EH (cell line): ENCODE data around the gene MSANTD2.
A peak's percentile ranks its signal among the peaks of the same experiment; 100 is the strongest.

Source experiments
- DNase-seq: peaks from one replicate; pipeline ENCODE4 v3.0.0-alpha.2; 2015; ENCODE audit warnings: low read depth

MSANTD2 gene

GRCh38 chr11:124753624-124754023 lies 46.6 kb downstream of the MSANTD2 start:
- no peak for DNase-seq

GRCh38 chr11:124753205-124753604 lies 47.0 kb downstream of the MSANTD2 start:
- no peak for DNase-seq

GRCh38 chr11:124752471-124753102 lies 47.6 kb downstream of the MSANTD2 start:
- no peak for DNase-seq

DNA sequence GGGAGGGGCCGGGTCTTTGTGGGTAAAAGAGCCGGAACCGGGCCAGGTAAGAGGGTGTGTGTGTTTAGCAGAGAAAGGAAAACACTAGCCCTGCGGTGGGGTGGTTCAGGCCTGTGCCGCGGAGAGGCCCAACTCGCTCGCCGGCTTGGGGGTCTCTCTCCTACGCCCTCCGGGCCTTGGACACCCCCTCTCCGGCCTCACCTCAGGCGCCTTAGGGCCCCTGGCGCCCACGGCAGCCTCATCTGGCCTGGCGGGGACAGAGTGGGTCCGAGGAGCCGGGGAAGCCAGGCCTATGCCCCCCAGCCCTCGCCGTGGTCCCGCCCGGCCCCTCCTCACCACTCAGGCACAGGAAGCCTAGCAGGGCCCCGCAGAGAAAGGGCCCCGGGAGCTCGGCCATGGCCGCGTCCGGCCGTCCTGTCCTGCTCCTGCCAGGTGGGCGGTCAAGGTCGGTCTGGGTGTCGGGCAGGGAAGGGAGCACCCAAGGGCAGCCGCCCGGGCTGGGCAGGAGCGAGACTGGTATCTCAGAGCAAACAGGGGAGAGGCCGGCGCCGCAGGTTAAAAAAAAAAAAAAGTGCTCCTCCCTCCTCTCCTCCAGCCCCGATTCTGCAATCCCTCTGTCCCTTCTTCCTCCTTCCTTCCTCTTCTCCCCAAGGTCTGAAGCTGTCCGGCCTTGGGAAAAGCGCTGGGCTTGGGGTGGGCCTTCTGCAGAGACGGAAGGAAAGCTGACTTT lies 48.3 kb downstream of the MSANTD2 start, which contains the start of gene VSIG2:
TSS of gene VSIG2 (minus strand) at position 515 of the 730 bp plus-strand sequence. CDS start at position 397, 118 bp downstream.
- DNase-seq = no peak

GRCh38 chr11:124751391-124751740 lies 48.8 kb downstream of the MSANTD2 start:
- DNase-seq = no peak

- no peak for DNase-seq
Observed at GRCh38 chr11:124749912-124750311, 50.3 kb downstream of the MSANTD2 start.

GRCh38 chr11:124748481-124749343 lies 51.5 kb downstream of the MSANTD2 start:
- peak; percentile 49 for DNase-seq

GRCh38 chr11:124748100-124748418 lies 52.1 kb downstream of the MSANTD2 start:
- no peak for DNase-seq

- DNase-seq = no peak
Observed at GRCh38 chr11:124747406-124748099, 52.7 kb downstream of the MSANTD2 start.

DNA sequence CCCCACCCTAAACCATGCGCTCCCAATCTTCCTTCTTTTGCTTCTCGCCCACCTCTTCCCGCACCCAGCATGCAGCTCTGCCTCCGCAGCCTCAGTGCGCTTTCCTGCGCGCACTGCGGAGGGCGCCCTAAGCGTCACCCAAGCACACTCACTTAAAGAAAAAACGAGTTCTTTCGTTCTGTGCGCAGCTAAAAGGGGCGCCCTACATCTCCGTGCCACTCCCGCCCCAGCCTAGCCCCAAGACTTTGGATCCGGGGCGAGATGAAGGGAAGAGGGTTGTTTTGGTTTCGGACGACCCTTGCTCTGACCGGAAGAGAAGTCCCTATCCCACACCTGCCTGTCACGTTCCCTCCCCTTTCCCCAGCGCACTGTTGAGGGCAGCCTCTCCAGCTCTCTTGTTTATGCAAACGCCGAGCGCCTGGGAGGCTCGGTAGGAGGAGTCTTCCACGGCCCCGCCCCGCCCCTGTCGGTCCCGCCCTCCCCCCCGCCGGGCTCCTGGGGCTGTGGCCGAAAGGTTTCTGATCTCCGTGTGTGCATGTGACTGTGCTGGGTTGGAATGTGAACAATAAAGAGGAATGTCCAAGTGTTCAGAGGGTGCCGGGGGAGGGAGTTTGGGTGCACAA lies 53.5 kb downstream of the MSANTD2 start:
- peak; percentile 87 for DNase-seq

GRCh38 chr11:124745835-124746620 lies 54.2 kb downstream of the MSANTD2 start:
- no peak for DNase-seq

DNA sequence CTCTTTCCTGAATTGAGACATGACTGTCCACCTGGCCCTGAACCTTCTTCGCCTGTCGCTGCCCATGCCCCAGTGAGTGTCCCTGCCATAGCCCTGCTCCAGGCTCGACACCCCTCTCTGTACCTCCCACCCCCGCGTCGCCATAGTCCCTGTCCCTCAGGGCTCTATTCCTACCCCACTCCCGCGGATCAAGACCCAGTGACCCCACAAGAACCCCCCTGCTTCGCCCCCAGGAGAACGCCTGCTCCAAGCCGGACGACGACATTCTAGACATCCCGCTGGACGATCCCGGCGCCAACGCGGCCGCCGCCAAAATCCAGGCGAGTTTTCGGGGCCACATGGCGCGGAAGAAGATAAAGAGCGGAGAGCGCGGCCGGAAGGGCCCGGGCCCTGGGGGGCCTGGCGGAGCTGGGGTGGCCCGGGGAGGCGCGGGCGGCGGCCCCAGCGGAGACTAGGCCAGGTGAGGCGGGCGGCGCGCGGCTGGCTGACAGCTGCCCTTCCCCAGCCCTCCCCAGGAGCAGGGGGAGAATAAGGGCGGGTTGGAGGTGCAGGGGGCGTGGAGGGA lies 54.9 kb downstream of the MSANTD2 start:
- DNase-seq = no peak

- no peak for DNase-seq
Observed at GRCh38 chr11:124743050-124743449, 57.2 kb downstream of the MSANTD2 start.

DNA sequence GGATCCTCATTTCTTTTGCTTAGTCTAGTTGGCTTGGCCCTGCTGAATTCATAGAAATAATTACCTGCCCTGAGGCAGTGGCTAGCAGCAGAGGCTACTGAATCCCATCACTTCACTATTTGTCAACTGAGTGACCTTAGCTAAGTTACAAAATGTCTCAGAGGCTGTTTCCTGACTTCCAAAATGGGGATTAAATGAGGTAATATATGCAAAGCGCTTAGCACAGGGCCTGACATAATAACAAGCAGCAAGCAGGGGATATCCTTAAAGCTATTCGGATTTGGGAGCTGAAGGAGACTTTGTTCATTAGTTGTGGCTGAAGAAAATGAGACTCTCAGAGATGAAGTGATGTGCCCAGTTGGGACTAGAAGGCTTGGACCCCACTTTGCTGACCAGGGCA lies 57.7 kb downstream of the MSANTD2 start:
- DNase-seq = no peak

DNA sequence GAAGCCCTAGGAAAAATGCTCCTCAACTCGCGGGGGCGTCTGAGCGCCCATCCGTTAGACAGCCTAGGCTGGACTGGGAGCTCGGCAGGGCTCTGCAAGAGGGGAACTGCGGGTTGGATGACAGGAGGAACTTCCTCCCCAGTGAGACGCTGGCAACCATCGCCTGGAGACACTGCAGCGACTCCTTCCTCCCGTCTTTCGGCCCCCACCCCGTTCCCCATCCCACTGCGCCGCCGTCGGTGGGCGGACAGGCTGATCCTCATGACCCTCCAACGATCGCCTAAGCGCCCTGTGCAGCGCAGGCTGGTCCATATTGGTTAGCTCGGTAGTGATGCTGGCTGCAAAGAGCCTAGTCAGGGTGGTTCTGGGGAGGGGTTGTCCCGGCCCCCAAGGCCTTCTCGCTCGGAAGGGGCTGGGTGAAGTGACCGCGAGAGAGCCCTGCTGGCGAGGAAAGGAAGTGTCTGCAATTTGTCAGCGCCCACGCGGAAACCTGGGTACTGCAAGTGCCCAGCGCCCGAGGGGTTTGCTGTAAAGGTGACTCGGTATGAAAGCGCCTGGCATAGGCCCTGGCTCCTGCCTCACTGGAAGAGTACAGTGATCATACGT lies 59.8 kb downstream of the MSANTD2 start:
- DNase-seq = peak; percentile 38

GRCh38 chr11:124739479-124740276 lies 60.5 kb downstream of the MSANTD2 start, which contains the start of gene NRGN:
Gene NRGN, plus strand, starts transcription at chr11:124739942. Its CDS starts 143 bp downstream, at chr11:124740085.
- peak; percentile 87 for DNase-seq

DNA sequence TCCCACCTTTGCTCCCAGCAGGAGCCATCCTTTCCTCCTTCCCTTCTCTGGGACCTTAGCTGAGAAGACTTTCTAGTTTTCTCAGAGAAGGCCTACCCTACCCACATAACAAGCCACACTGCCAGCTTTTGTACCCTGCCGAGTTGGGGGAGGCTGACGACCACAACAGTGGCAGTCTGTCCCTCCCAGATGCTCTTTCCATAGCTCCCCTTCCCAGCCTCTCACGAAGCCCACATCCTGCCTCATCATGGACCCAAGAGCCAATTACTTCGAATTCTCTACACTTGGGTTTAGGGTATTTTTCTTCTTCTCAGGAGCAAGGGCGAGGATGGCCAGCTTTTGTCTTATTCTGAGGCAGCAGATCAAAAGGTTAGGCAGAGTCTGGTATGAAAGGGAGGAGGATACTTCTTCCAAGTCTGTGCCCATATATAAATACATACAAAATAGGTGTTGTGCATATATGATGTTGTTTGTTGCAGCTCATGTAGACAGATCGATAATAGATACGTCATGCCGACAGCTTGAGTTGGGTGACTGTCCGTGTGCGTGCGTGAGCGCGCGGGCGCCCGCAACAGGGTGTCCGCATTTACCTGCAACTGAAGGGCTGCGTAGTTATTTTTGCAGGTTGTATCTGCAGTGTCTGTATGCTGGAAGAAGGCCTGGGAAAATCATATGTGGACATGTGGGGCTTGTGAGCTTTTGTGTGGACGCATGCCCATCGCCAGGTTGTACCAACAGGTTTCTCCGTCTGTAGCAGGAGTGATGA lies 61.3 kb downstream of the MSANTD2 start:
- DNase-seq = no peak

DNA sequence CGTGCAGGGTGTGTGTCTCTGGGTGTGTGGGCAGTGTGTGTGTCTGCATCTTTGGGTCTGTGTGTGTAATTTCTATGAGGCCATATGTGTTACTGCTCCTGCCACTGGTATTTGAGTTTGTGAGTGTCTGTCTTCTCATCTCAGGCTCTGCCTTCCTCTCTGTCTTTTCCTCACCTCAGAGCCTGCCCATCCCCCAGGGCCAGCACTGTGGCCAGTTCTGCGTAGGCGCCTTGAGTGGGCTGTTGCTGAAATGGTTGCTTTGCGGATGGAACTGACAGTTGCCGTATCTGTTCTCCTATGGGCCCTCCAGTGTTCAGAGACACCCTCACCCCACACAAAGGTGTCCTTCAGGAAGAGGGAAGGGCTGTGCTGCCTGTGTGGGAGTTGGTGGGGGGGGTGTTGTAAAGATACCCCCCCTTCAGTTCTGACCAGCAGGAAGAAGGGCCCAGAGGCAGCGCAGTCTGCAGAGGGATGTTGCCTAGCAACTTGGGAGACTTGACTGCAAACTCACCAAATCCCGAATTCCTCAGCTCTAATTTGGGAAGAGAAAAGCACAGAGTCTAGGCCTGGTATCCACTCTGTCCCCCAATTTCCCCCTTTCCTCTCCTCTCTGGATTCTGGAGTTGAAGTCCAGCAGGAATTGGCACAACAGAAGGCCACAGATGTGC lies 62.4 kb downstream of the MSANTD2 start:
- DNase-seq = no peak
